HUDEP-2 (cell line): ENCODE data around the gene IPO13.
A peak's percentile ranks its signal among the peaks of the same experiment; 100 is the strongest.

Experiments
- DNase-seq, 76 experiments: peaks; one replicate each; lab custom pipeline; 2025; ENCODE audit not compliant: unreplicated experiment in 76 of 76; lab: John Stamatoyannopoulos, UW

The IPO13 gene

GRCh38 chr1:43930168-43930948, 16.4 kb upstream of the IPO13 start:
- peak in 5 of 76 experiments; percentile 4 to 12 (median 9) for DNase-seq

GRCh38 chr1:43930949-43931275, 15.8 kb upstream of the IPO13 start:
- no peak for DNase-seq

- DNase-seq: no peak
Measured at GRCh38 chr1:43931711-43932660, 14.8 kb upstream of the IPO13 start.

GRCh38 chr1:43932786-43933385, 13.9 kb upstream of the IPO13 start:
- no peak for DNase-seq

- DNase-seq: no peak
Measured at GRCh38 chr1:43933386-43934100, 13.2 kb upstream of the IPO13 start, which contains the start of gene ARTN. Gene ARTN (plus strand): TSS chr1:43933801. CDS start chr1:43935657, 1,856 bp downstream.

GRCh38 chr1:43934101-43934985, 12.4 kb upstream of the IPO13 start:
- DNase-seq: peak in 58 of 76 experiments; percentile 8 to 76 (median 48)

GRCh38 chr1:43934986-43935324, 11.8 kb upstream of the IPO13 start:
- peak in 2 of 76 experiments; percentile 14 to 23 for DNase-seq

GRCh38 chr1:43935711-43936427, 10.9 kb upstream of the IPO13 start:
- no peak for DNase-seq

GRCh38 chr1:43936431-43937151, 10.2 kb upstream of the IPO13 start:
- no peak for DNase-seq

- no peak for DNase-seq
Measured at GRCh38 chr1:43937179-43937865, 9.4 kb upstream of the IPO13 start.

GRCh38 chr1:43938383-43938782, 8.4 kb upstream of the IPO13 start:
- DNase-seq: no peak

- no peak for DNase-seq
Measured at GRCh38 chr1:43938892-43939587, 7.7 kb upstream of the IPO13 start.

- no peak for DNase-seq
Measured at GRCh38 chr1:43942411-43942810, 4.3 kb upstream of the IPO13 start.

GRCh38 chr1:43944860-43945259, 1.9 kb upstream of the IPO13 start:
- DNase-seq: no peak

GRCh38 chr1:43945674-43946235, 995 bp upstream of the IPO13 start:
- DNase-seq: peak in 5 of 76 experiments; percentile 7 to 41 (median 14)

- no peak for DNase-seq
Measured at GRCh38 chr1:43947061-43947873, 517 bp downstream of the IPO13 start.
